HepG2 (cell line): ENCODE results near the gene RAP1GAP2. TPM values are rescaled to one million over a fixed set of nuclear protein-coding genes. Genes with fewer than 3 reads are reported as not detected.

Experiments used
- ATAC-seq: fragments of 200-7000 bp; cut with Tn5 transposase; 3 replicates; pipeline ENCODE4 v1.9.1; 2020; ENCODE audit warnings: mild to moderate bottlenecking, moderate library complexity
- BruUV-seq: library from RNA; stranded (reverse); fragments of 400-500 nt; replicated peaks from 2 replicates; lab custom pipeline; 2021; lab: Mats Ljungman, UMichigan
- CTCF ChIA-PET: fragments of 300-600 bp; formaldehyde crosslinking; extraction: SDS; loops from one replicate; lab custom pipeline; 2021; ENCODE audit warnings: low total read pairs, inconsistent platforms, low intra/inter-chr PET ratio; lab: Yijun Ruan, JAX
- POLR2A ChIA-PET: fragments of 350-600 bp; sonication (Branson Sonifier 250); formaldehyde crosslinking; loops from one replicate; lab custom pipeline; 2020; ENCODE audit warnings: antibody characterized with exemption, inconsistent platforms; lab: Yijun Ruan, JAX
- DNase-seq: peaks from one replicate; pipeline ENCODE4 v3.0.0-alpha.2; 2015; ENCODE audit warnings: low spot score
- FAIRE-seq: peaks from 3 replicates; lab custom pipeline; 2011; peaks lifted over from hg19 to GRCh38; lab: Jason Lieb, UNC
- H2AFZ ChIP-seq: one replicate; pipeline ENCODE4 v1.6.1; 2011; ENCODE audit warnings: low read length, inconsistent platforms
- H3K27ac ChIP-seq: fragments of 300-600 bp; 3 replicates; pipeline ENCODE4 v1.8.0; 2011; ENCODE audit warnings: mixed run types, mild to moderate bottlenecking, mixed read lengths, low read length, inconsistent platforms; ENCODE audit not compliant: insufficient read depth; ENCODE audit errors: extremely low read length
- H3K27me3 ChIP-seq, 2 experiments: fragments of 200-600 bp in 1 of 2; 2 replicates in 1 of 2; 3 replicates in 1 of 2; pipeline versions ENCODE4 v1.6.0 to v1.8.0; 2011; ENCODE audit warnings: low read length in 2 of 2, mild to moderate bottlenecking in 2 of 2, moderate library complexity in 2 of 2, inconsistent platforms in 1 of 2; ENCODE audit not compliant: insufficient read depth in 2 of 2, control insufficient read depth in 1 of 2
- H3K36me3 ChIP-seq, 2 experiments: fragments of 200-600 bp in 1 of 2; replicated peaks in 1 of 2; 2 replicates in 1 of 2; 3 replicates in 1 of 2; pipeline versions ENCODE4 v1.5.1 to v1.8.0; 2011; ENCODE audit warnings: low read length in 2 of 2, inconsistent platforms in 1 of 2; ENCODE audit not compliant: insufficient read depth in 2 of 2, control insufficient read depth in 1 of 2
- H3K4me1 ChIP-seq: 2 replicates; pipeline ENCODE4 v1.5.1; 2012; ENCODE audit warnings: low read length, inconsistent platforms; ENCODE audit not compliant: insufficient read depth
- H3K4me2 ChIP-seq: 2 replicates; pipeline ENCODE4 v1.6.0; 2011; ENCODE audit warnings: low read depth, low read length, inconsistent platforms
- H3K4me3 ChIP-seq, 3 experiments: fragments of 200-600 bp in 1 of 3; sonication (generic), shearing (Covaris generic) in 1 of 3; replicated peaks in 1 of 3; 2 replicates each; pipeline ENCODE4 v1.5.1; 2011 to 2016; ENCODE audit warnings: low read length in 3 of 3, inconsistent platforms in 2 of 3, low read depth in 2 of 3, mild to moderate bottlenecking in 2 of 3, control low read depth in 1 of 3, mixed read lengths in 1 of 3; ENCODE audit not compliant: insufficient read depth in 1 of 3
- H3K79me2 ChIP-seq: one replicate; pipeline ENCODE4 v1.6.1; 2011; ENCODE audit warnings: low read length, inconsistent platforms; ENCODE audit not compliant: insufficient read depth
- H3K9ac ChIP-seq: 2 replicates; pipeline ENCODE4 v1.6.0; 2011; ENCODE audit warnings: mild to moderate bottlenecking, low read depth, low read length, inconsistent platforms; ENCODE audit not compliant: insufficient read depth
- H3K9me3 ChIP-seq: 2 replicates; pipeline ENCODE4 v1.5.1; 2012; ENCODE audit warnings: mild to moderate bottlenecking, low read length
- H4K20me1 ChIP-seq: 2 replicates; pipeline ENCODE4 v1.6.0; 2011; ENCODE audit warnings: inconsistent platforms, mild to moderate bottlenecking, low read length, moderate library complexity; ENCODE audit not compliant: insufficient read depth
- HOXA5 ChIP-seq: sonication (generic); formaldehyde crosslinking; IDR thresholded peaks from 2 replicates; pipeline ENCODE4 v1.4.0; 2020; ENCODE audit warnings: missing genetic modification reagents
- JUND ChIP-seq: sonication (generic); formaldehyde crosslinking; IDR thresholded peaks from 2 replicates; pipeline ENCODE4 v1.8.0; 2022; ENCODE audit warnings: mild to moderate bottlenecking, missing genetic modification reagents
- NCOR1 ChIP-seq: fragments of 200-600 bp; sonication (generic); IDR thresholded peaks from 2 replicates; pipeline ENCODE4 v1.7.0; 2017; ENCODE audit warnings: antibody characterized with exemption, low read length, borderline replicate concordance
- SP2 ChIP-seq: sonication (generic); formaldehyde crosslinking; IDR thresholded peaks from 2 replicates; pipeline ENCODE4 v1.5.1; 2020; ENCODE audit warnings: mild to moderate bottlenecking, missing genetic modification reagents
- ZIK1 ChIP-seq: sonication (generic); formaldehyde crosslinking; IDR thresholded peaks from 2 replicates; pipeline ENCODE4 v1.5.0; 2020; ENCODE audit warnings: mild to moderate bottlenecking, low read depth, missing genetic modification reagents, borderline replicate concordance
- ZNF543 ChIP-seq: sonication (generic); formaldehyde crosslinking; IDR thresholded peaks from 2 replicates; pipeline ENCODE4 v1.4.0; 2020; ENCODE audit warnings: mild to moderate bottlenecking, missing genetic modification reagents
- ZNF792 ChIP-seq: IDR thresholded peaks from 2 replicates; pipeline ENCODE4 v1.6.1; 2016
- WGBS: methylation state at CpG from one replicate; pipeline ENCODE4 v1.1.6; 2017; ENCODE audit warnings: low lambda C conversion rate; 5-methylcytosine and 5-hydroxymethylcytosine counted together
- in situ Hi-C: cut with HindIII; loops from 2 replicates; pipeline ENCODE4 v1.10.0; 2017; ENCODE audit warnings: low pct_unique_long_range_greater_than_20kb; ENCODE audit not compliant: extremely low pct_ligation_motif_present
- intact Hi-C: fragments of 100-400 bp; cut with micrococcal nuclease; formaldehyde crosslinking; loops from one replicate; pipeline ENCODE4 v1.10.0; 2022; ENCODE audit not compliant: unreplicated experiment
- polyA plus RNA-seq, 8 experiments: library from polyadenylated mRNA; depleted of rRNA in 3 of 8; stranded (reverse) in 7 of 8; unstranded in 1 of 8; fragments of >200 nt; fragmentation: Illumina TruSeq in 4 of 8; extraction: Trizol in 4 of 8; gene quantifications; 2 replicates each; pipeline versions ENCODE4 v1.2.1 to v1.2.3, GENCODE V29; 2011 to 2016; ENCODE audit warnings: low read depth in 4 of 8, missing spikeins in 1 of 8, mixed read lengths in 1 of 8; ENCODE audit not compliant: insufficient read depth in 1 of 8
- total RNA-seq, 5 experiments: library from RNA; depleted of rRNA; stranded (reverse); fragments of >200 nt; fragmentation: Illumina TruSeq; extraction: Trizol; gene quantifications; 2 replicates each; pipeline ENCODE4 v1.2.3, GENCODE V29; 2016; ENCODE audit warnings: low read depth in 1 of 5
- TF ChIP-seq, protein P1 (sequence below): sonication (generic); formaldehyde crosslinking; IDR thresholded peaks from 2 replicates; pipeline ENCODE4 v1.4.0; 2020; ENCODE audit warnings: low read depth, mild to moderate bottlenecking, missing genetic modification reagents
- TF ChIP-seq, protein P2 (sequence below): sonication (generic); formaldehyde crosslinking; IDR thresholded peaks from 2 replicates; pipeline ENCODE4 v1.4.0; 2020; ENCODE audit warnings: missing genetic modification reagents
- TF ChIP-seq, protein P3 (sequence below): sonication (generic); formaldehyde crosslinking; conservative IDR thresholded peaks from 2 replicates; pipeline ENCODE4 v1.8.0; 2022; ENCODE audit warnings: mild to moderate bottlenecking, moderate library complexity, missing genetic modification reagents

The RAP1GAP2 gene
- total and polyA plus RNA-seq, 2 of the 13 experiments (the other 11 are each of a cell fraction or from before 2014, with no cell fraction given): 10.9 to 12.0 TPM

DNA sequence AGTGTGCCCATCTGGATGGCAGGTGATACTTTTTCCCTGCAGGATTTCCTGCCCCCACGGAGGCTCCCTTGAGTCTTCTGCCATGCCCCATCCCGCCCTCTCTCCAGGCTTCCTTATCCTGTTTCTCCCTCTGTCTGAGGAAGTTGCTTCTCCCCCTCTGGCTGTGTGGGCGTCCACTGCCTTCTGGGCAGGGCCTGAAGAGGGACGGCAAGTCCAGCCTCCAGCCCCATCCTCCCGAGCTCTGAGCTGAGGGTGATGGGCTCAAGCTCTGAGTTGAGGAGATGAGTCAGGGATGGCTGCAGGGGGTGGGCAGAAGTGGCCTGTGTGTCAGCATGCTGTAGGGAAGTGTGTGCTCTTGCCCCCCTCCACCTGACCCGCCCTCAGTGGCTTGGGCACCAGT is 14.2 kb upstream of the RAP1GAP2 start:
- intact Hi-C loops: no loop called here
- Histone ChIP-seq H3K79me2 (no peaks in the 10 kb centered on the region), H3K9ac (no peak overlapping the region), H3K27ac (no peak overlapping the region), H3K9me3 (no peaks in the 10 kb centered on the region), H3K4me3 (no peak overlapping the region), H2AFZ (no peak overlapping the region), H3K4me1 (peaks cover 6% of the 10 kb centered on the region; the same call in 1 of the 2 replicates), H3K4me2 (no peak overlapping the region), H4K20me1 (peaks cover 3% of the 10 kb centered on the region; the same call in 1 of the 2 replicates), H3K27me3 (no peaks in the 10 kb centered on the region), H3K36me3 (no peaks in the 10 kb centered on the region)
- ATAC-seq: no peak
- POLR2A ChIA-PET: no interaction called here
- WGBS: 56% methylated on average over 5 of the region's 6 CpGs
- TF ChIP-seq NCOR1 (no peak), ZNF792 (CRISPR knock-in tag) (no peak)
- TF ChIP-seq, protein P1, sequence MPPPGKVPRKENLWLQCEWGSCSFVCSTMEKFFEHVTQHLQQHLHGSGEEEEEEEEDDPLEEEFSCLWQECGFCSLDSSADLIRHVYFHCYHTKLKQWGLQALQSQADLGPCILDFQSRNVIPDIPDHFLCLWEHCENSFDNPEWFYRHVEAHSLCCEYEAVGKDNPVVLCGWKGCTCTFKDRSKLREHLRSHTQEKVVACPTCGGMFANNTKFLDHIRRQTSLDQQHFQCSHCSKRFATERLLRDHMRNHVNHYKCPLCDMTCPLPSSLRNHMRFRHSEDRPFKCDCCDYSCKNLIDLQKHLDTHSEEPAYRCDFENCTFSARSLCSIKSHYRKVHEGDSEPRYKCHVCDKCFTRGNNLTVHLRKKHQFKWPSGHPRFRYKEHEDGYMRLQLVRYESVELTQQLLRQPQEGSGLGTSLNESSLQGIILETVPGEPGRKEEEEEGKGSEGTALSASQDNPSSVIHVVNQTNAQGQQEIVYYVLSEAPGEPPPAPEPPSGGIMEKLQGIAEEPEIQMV: no peak
- no peak for FAIRE-seq
- DNase-seq: no peak
- in situ Hi-C loops: no loop called here
- BruUV-seq: no TSS peak
- CTCF ChIA-PET: no interaction called here

DNA sequence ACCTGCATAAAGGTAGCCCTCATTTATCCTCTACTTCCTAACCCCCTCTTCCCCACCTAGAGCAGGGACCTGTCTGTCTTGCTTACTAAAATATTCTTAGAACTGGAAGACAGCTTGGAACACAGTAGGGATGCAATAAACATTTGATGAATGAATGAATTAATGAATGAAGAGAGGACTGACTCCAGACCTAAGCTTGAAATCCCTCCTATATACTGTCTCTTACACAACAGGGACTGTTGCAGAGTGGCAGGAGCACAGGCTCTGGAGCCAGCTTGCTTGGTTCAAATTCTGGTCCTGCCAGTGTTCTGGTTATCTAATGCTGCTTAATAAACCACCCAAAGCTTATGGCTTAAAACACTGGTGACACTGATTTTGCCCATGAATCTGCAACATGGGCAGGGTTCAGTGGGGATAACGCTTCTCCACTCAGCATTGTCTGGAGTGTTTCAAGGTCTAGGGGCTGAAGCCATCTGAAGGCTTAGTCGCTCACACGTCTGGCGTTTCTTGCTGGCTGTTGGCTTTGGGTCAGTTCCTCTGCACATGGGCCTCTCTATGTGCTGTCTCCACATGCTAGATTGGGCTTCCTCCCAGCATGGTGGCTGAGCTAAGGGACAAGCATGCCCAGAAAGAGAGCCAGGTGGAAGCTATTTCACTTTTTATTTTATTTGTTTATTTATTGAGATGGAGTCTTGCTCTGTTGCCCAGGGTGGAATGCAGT is 12.8 kb upstream of the RAP1GAP2 start:
- no peaks in the 10 kb centered on the region for H3K79me2 ChIP-seq
- DNase-seq (no peak), ATAC-seq (no peak), FAIRE-seq (no peak)
- no peaks in the 10 kb centered on the region for H3K27me3 ChIP-seq
- intact Hi-C loops (no loop called here), in situ Hi-C loops (no loop called here)
- 73% methylated on average over 4 of the region's 4 CpGs for WGBS
- H3K9ac ChIP-seq: no peak overlapping the region
- BruUV-seq: no TSS peak
- H3K4me3 ChIP-seq: no peak overlapping the region
- no peak overlapping the region for H3K27ac ChIP-seq
- no peaks in the 10 kb centered on the region for H3K36me3 ChIP-seq
- H4K20me1 ChIP-seq: peaks cover 3% of the 10 kb centered on the region; the same call in 1 of the 2 replicates
- no peak overlapping the region for H3K4me2 ChIP-seq
- no peak overlapping the region for H2AFZ ChIP-seq
- ChIA-PET POLR2A (no interaction called here), CTCF (no interaction called here)
- H3K9me3 ChIP-seq: no peaks in the 10 kb centered on the region
- no peaks in the 10 kb centered on the region for H3K4me1 ChIP-seq
- TF ChIP-seq JUND (no peak), SP2 (CRISPR knock-in tag) (no peak), ZIK1 (CRISPR knock-in tag) (no peak), ZNF543 (CRISPR knock-in tag) (no peak), HOXA5 (no peak)
- TF ChIP-seq, protein P2, sequence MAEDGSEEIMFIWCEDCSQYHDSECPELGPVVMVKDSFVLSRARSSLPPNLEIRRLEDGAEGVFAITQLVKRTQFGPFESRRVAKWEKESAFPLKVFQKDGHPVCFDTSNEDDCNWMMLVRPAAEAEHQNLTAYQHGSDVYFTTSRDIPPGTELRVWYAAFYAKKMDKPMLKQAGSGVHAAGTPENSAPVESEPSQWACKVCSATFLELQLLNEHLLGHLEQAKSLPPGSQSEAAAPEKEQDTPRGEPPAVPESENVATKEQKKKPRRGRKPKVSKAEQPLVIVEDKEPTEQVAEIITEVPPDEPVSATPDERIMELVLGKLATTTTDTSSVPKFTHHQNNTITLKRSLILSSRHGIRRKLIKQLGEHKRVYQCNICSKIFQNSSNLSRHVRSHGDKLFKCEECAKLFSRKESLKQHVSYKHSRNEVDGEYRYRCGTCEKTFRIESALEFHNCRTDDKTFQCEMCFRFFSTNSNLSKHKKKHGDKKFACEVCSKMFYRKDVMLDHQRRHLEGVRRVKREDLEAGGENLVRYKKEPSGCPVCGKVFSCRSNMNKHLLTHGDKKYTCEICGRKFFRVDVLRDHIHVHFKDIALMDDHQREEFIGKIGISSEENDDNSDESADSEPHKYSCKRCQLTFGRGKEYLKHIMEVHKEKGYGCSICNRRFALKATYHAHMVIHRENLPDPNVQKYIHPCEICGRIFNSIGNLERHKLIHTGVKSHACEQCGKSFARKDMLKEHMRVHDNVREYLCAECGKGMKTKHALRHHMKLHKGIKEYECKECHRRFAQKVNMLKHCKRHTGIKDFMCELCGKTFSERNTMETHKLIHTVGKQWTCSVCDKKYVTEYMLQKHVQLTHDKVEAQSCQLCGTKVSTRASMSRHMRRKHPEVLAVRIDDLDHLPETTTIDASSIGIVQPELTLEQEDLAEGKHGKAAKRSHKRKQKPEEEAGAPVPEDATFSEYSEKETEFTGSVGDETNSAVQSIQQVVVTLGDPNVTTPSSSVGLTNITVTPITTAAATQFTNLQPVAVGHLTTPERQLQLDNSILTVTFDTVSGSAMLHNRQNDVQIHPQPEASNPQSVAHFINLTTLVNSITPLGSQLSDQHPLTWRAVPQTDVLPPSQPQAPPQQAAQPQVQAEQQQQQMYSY (CRISPR knock-in tag): no peak
- TF ChIP-seq, protein P3, sequence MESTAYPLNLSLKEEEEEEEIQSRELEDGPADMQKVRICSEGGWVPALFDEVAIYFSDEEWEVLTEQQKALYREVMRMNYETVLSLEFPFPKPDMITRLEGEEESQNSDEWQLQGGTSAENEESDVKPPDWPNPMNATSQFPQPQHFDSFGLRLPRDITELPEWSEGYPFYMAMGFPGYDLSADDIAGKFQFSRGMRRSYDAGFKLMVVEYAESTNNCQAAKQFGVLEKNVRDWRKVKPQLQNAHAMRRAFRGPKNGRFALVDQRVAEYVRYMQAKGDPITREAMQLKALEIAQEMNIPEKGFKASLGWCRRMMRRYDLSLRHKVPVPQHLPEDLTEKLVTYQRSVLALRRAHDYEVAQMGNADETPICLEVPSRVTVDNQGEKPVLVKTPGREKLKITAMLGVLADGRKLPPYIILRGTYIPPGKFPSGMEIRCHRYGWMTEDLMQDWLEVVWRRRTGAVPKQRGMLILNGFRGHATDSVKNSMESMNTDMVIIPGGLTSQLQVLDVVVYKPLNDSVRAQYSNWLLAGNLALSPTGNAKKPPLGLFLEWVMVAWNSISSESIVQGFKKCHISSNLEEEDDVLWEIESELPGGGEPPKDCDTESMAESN (CRISPR knock-in tag): no peak
